Upper lobe of left lung (tissue), 6 donors: ENCODE data around the gene GRID1. TPM values are rescaled to one million over a fixed set of nuclear protein-coding genes. Genes with fewer than 3 reads are reported as not detected.
"Not testable (repeated sequence)": the region's sequence is repeated elsewhere in the genome, so short reads cannot be mapped to it uniquely, and the experiment has no call there.

Experiments used
- ATAC-seq, 2 donors: fragments of 200-7000 bp; cut with Tn5 transposase; one replicate each; pipeline ENCODE4 v1.9.1; 2022; ENCODE audit warnings: mild to moderate bottlenecking in 2 of 2, moderate library complexity in 2 of 2; ENCODE audit not compliant: low FRiP score in 2 of 2
- DNase-seq, 2 donors: peaks; one replicate each; pipeline ENCODE4 v3.0.0-alpha.2; 2019 to 2020
- H3K27ac ChIP-seq, 4 donors: fragments of 200-600 bp; sonication (generic); one replicate each; pipeline ENCODE4 v1.5.1; 2016 to 2019
- H3K27me3 ChIP-seq, 4 donors: fragments of 200-600 bp; sonication (generic); one replicate each; pipeline ENCODE4 v1.5.1; 2017 to 2019
- H3K36me3 ChIP-seq, 4 donors: fragments of 200-600 bp; sonication (generic); one replicate each; pipeline ENCODE4 v1.5.1; 2016 to 2019
- H3K4me1 ChIP-seq, 4 donors: fragments of 200-600 bp; sonication (generic); one replicate each; pipeline ENCODE4 v1.5.1; 2018 to 2019
- H3K4me3 ChIP-seq, 4 donors: fragments of 200-600 bp; sonication (generic); one replicate each; pipeline ENCODE4 v1.5.1; 2017 to 2019; ENCODE audit warnings: mild to moderate bottlenecking in 2 of 4, moderate library complexity in 1 of 4
- H3K9me3 ChIP-seq, 4 donors: fragments of 200-600 bp; sonication (generic); one replicate each; pipeline ENCODE4 v1.5.1; 2018 to 2019
- EP300 ChIP-seq, 4 donors: sonication (generic); formaldehyde crosslinking; IDR thresholded peaks; one replicate each; pipeline ENCODE4 v1.5.1; 2017; ENCODE audit warnings: antibody characterized with exemption in 4 of 4, control low read depth in 2 of 4
- POLR2A ChIP-seq, 4 donors: fragments of 450-650 bp; IDR thresholded peaks; one replicate each; pipeline ENCODE4 v1.5.1; 2016 to 2017; ENCODE audit warnings: antibody characterized with exemption in 4 of 4, mild to moderate bottlenecking in 2 of 4
- POLR2AphosphoS5 ChIP-seq, 2 donors: sonication (generic); formaldehyde crosslinking; IDR thresholded peaks; one replicate each; pipeline ENCODE4 v1.5.1; 2017; ENCODE audit warnings: antibody characterized with exemption in 2 of 2
- WGBS, 2 donors: methylation state at CpG; one replicate each; pipeline ENCODE4 v1.1.5; 2017 to 2018; 5-methylcytosine and 5-hydroxymethylcytosine counted together
- total RNA-seq, 6 donors: library from RNA; depleted of rRNA in 4 of 6; stranded (reverse); fragments of >200 nt in 4 of 6; gene quantifications; one replicate each; pipeline versions ENCODE4 v1.1.0 to v1.2.1, GENCODE V29; 2016 to 2021
- TF ChIP-seq, protein P1 (sequence below), 6 experiments: fragments of 450-650 bp in 4 of 6; fragments of 200-600 bp in 2 of 6; sonication (generic) in 2 of 6; IDR thresholded peaks; one replicate each; pipeline ENCODE4 v1.5.1; 2016 to 2019; ENCODE audit warnings: antibody characterized with exemption in 6 of 6
- donor health status: DM: no; HTN: no; CAD: no; lungs with moderate emphysema.
- donor health status: DM: no; HTN: yes; CAD: no; lungs with severe emphysema.

GRID1 gene
- total RNA-seq, 6 donors from 2014 or later: 1.5 to 5.2 (median 3.2) TPM

DNA sequence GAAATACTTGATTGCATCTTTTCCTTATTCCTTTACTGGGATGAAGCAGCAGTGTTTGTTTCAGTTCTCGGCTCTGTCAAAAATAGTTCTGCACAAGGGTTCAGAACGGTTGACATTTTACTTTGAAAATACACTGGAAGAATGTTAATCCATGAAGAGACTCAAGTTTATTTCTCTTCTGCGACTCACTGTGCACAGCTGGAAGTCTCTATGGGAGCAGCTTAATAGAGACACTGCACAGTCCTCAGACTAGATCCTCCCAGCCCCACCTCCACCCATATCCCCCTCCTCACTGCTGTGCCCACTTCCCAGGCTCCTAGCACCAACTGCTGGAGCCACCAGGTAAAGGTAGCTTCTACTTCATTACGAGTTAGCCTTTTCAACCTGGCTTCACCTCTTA lies 517.8 kb downstream of the GRID1 start:
- Histone ChIP-seq H3K9me3 (peaks cover 0 to 9% (median 2%) of the 10 kb centered on the region in 4 donors), H3K36me3 (no peaks in the 10 kb centered on the region), H3K4me1 (no peaks in the 10 kb centered on the region), H3K4me3 (no peak overlapping the region), H3K27ac (no peak overlapping the region), H3K27me3 (no peaks in the 10 kb centered on the region)
- DNase-seq (no peak), ATAC-seq (no peak)
- TF ChIP-seq, protein P1, sequence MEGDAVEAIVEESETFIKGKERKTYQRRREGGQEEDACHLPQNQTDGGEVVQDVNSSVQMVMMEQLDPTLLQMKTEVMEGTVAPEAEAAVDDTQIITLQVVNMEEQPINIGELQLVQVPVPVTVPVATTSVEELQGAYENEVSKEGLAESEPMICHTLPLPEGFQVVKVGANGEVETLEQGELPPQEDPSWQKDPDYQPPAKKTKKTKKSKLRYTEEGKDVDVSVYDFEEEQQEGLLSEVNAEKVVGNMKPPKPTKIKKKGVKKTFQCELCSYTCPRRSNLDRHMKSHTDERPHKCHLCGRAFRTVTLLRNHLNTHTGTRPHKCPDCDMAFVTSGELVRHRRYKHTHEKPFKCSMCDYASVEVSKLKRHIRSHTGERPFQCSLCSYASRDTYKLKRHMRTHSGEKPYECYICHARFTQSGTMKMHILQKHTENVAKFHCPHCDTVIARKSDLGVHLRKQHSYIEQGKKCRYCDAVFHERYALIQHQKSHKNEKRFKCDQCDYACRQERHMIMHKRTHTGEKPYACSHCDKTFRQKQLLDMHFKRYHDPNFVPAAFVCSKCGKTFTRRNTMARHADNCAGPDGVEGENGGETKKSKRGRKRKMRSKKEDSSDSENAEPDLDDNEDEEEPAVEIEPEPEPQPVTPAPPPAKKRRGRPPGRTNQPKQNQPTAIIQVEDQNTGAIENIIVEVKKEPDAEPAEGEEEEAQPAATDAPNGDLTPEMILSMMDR (IDR thresholded peaks at IDR 0.05): no peak
- TF ChIP-seq POLR2AphosphoS5 (IDR thresholded peaks at IDR 0.05): no peak
- no peak for TF ChIP-seq POLR2A (IDR thresholded peaks at IDR 0.05)
- TF ChIP-seq EP300 (IDR thresholded peaks at IDR 0.05): no peak
- 72 to 84% methylated on average over 4 of the region's 4 CpGs for WGBS, 2 donors

DNA sequence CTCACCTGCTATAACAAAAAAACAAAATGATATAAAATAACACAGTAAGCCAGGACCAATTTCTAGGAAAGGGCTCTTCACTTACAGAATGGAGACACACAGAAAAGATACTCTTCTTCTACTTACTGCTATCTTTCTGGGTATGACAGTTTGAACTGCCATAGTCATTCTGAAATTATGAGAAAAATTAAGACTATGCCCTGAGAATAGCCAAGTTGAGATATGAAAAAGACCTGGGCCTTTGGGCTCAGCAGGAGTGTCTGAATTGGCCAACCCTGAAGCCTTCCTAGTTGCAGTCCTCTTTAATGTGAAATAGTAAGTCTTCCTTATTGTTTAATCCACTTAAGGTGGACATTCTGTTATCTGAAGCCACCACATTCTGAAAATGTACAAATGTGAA lies 519.5 kb downstream of the GRID1 start:
- ATAC-seq (no peak), DNase-seq (no peak)
- Histone ChIP-seq H3K27ac (no peak overlapping the region), H3K27me3 (no peaks in the 10 kb centered on the region), H3K4me1 (no peaks in the 10 kb centered on the region), H3K36me3 (no peaks in the 10 kb centered on the region), H3K9me3 (peaks cover 0 to 9% (median 2%) of the 10 kb centered on the region in 4 donors), H3K4me3 (no peak overlapping the region)
- TF ChIP-seq POLR2AphosphoS5 (IDR thresholded peaks at IDR 0.05) (no peak), POLR2A (IDR thresholded peaks at IDR 0.05) (no peak)

DNA sequence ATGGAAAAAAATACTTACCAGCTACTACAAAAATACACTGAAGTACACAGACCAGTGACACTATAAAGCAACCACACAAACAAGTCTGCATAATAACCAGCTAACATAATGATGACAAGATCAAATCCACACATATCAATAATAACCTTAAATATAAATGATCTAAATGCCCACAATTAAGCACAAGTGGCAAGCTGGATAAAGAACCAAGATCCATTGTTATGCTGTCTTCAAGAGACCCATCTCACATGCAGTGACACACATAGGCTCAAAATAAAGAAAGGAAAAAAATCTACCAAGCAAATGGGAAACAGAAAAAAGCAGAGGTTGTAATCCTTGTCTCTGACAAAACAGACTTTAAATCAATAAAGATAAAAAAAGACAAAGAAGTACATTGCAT lies 527.9 kb downstream of the GRID1 start:
- not testable (repeated sequence) for DNase-seq, H3K4me1 ChIP-seq, ATAC-seq, H3K36me3 ChIP-seq, H3K4me3 ChIP-seq, H3K27ac ChIP-seq, H3K27me3 ChIP-seq
- peaks cover 0 to 35% (median 11%) of the 10 kb centered on the region in 4 donors for H3K9me3 ChIP-seq

DNA sequence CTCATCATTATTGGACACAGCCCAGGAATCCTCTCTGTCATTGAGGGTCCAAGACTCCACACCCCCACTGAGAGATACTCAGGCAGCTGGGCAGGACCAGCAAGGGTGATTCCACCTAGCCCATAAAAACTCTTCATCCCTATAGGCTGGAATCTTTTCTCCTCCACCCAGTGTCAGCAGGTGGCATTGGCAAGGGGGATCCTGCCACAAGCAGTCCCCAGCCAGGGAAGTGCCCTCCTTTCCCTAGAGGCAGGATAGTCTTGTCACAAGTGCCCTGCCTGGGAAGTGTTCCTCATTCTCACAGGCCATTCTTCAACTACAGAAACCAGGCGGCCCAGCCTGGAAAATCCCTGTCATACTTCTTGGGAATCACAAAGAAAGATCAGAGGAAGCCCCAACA lies 533.6 kb downstream of the GRID1 start:
- Histone ChIP-seq H3K36me3 (no peaks in the 10 kb centered on the region), H3K27ac (no peak overlapping the region), H3K4me1 (no peaks in the 10 kb centered on the region), H3K9me3 (peaks cover 0 to 16% (median 2%) of the 10 kb centered on the region in 4 donors), H3K4me3 (no peak overlapping the region), H3K27me3 (no peaks in the 10 kb centered on the region)
- TF ChIP-seq POLR2AphosphoS5 (IDR thresholded peaks at IDR 0.05): no peak
- no peak for TF ChIP-seq EP300 (IDR thresholded peaks at IDR 0.05)
- TF ChIP-seq, protein P1 (IDR thresholded peaks at IDR 0.05): no peak
- TF ChIP-seq POLR2A (IDR thresholded peaks at IDR 0.05): no peak
- WGBS, 2 donors: 38% methylated on average over 1 of the region's 1 CpG
- peak in 1 of 2 donors; percentile 49 for ATAC-seq
- DNase-seq: no peak

DNA sequence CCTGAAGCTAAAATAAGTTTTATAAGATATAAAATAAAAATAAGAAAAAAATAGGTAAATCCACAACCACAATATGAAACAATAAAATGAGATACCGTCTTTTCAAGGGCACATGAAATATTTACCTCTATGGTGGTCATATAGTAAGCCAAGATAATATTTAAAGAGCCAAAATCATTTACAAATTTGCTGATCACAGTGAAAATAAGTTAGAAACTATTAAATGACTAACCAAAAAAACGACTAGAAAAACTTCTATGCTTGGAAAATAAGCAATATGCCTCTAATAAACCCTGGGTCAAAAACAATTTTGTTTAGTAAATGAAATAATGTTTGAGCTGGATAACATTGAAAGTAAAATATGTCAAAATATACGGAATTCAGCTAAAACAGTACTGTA lies 535.2 kb downstream of the GRID1 start:
- Histone ChIP-seq H3K4me3 (no peak overlapping the region), H3K27me3 (no peaks in the 10 kb centered on the region), H3K27ac (no peak overlapping the region), H3K36me3 (no peaks in the 10 kb centered on the region), H3K4me1 (no peaks in the 10 kb centered on the region), H3K9me3 (peaks cover 0 to 4% (median 0%) of the 10 kb centered on the region in 4 donors)
- WGBS, 2 donors: 78 to 80% methylated on average over 3 of the region's 3 CpGs
- no peak for TF ChIP-seq POLR2A (IDR thresholded peaks at IDR 0.05)
- no peak for TF ChIP-seq POLR2AphosphoS5 (IDR thresholded peaks at IDR 0.05)
- TF ChIP-seq EP300 (IDR thresholded peaks at IDR 0.05): no peak
- TF ChIP-seq, protein P1 (IDR thresholded peaks at IDR 0.05): no peak
- ATAC-seq: no peak
- DNase-seq: no peak

DNA sequence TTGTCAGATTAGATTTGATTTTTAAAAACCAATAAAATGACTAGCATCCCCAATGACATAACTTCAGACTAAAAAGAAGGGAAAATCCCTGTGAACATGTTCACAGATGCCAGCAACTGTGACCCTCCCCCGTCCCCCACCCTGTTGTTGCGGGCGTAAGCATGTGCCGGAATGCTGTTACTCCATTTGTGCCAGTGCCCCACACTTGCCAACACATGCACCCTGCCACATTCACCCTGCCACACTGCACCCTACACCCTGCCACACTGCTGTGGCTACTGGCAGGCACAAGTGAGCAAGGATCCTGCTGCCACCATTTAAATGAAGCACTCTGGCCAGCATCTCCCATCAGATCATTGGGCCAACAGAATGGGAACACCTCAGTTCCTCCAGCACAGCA lies 540.2 kb downstream of the GRID1 start:
- no peak for TF ChIP-seq POLR2AphosphoS5 (IDR thresholded peaks at IDR 0.05)
- TF ChIP-seq EP300 (IDR thresholded peaks at IDR 0.05): no peak
- TF ChIP-seq, protein P1 (IDR thresholded peaks at IDR 0.05): no peak
- no peak for TF ChIP-seq POLR2A (IDR thresholded peaks at IDR 0.05)

More for the DNA sequence above, 540.2 kb downstream of the GRID1 start:
- Histone ChIP-seq H3K4me3 (no peak overlapping the region), H3K27me3 (no peaks in the 10 kb centered on the region), H3K4me1 (no peaks in the 10 kb centered on the region), H3K36me3 (no peaks in the 10 kb centered on the region), H3K9me3 (no peaks in the 10 kb centered on the region), H3K27ac (no peak overlapping the region)
- no peak for ATAC-seq
- no peak for DNase-seq
- WGBS, 2 donors: 96% methylated on average over 4 of the region's 4 CpGs
